Prostate gland (tissue), 2 donors: ENCODE measurements around the gene ZNF215. TPM values are rescaled to one million over a fixed set of nuclear protein-coding genes. Genes with fewer than 3 reads are reported as not detected.

Experiments
- DNase-seq: peaks from one replicate; pipeline ENCODE4 v3.0.0-alpha.2; 2019; ENCODE audit warnings: low spot score
- H3K27ac ChIP-seq, 2 donors: fragments of 200-600 bp; sonication (generic); 2 replicates each; pipeline ENCODE4 v1.5.1; 2017 to 2019
- H3K27me3 ChIP-seq: fragments of 200-600 bp; sonication (generic); replicated peaks from 2 replicates; pipeline ENCODE4 v1.5.1; 2019; ENCODE audit not compliant: insufficient read depth
- H3K36me3 ChIP-seq, 2 donors: fragments of 200-600 bp; sonication (generic); 1 replicate in 1 of 2; 2 replicates in 1 of 2; pipeline versions ENCODE4 v1.5.1 to v1.8.1; 2017 to 2019
- H3K4me1 ChIP-seq: fragments of 200-600 bp; sonication (generic); replicated peaks from 2 replicates; pipeline ENCODE4 v1.5.1; 2019
- H3K4me3 ChIP-seq, 2 donors: fragments of 200-600 bp; sonication (generic); 2 replicates each; pipeline ENCODE4 v1.5.1; 2017 to 2019
- H3K9me3 ChIP-seq: fragments of 200-600 bp; sonication (generic); 2 replicates; pipeline ENCODE4 v1.5.1; 2017
- CTCF ChIP-seq, 4 experiments: fragments of 200-600 bp in 2 of 4; fragments of 450-650 bp in 2 of 4; sonication (generic) in 2 of 4; IDR thresholded peaks; 1 replicate in 3 of 4; 2 replicates in 1 of 4; pipeline ENCODE4 v1.5.1; 2016 to 2019; ENCODE audit warnings: antibody characterized with exemption in 4 of 4, mild to moderate bottlenecking in 2 of 4, moderate library complexity in 2 of 4
- POLR2A ChIP-seq: fragments of 450-650 bp; IDR thresholded peaks from one replicate; pipeline ENCODE4 v1.6.1; 2016; ENCODE audit warnings: antibody characterized with exemption, mild to moderate bottlenecking
- POLR2AphosphoS5 ChIP-seq: sonication (generic); formaldehyde crosslinking; IDR thresholded peaks from one replicate; pipeline ENCODE4 v1.6.1; 2017; ENCODE audit warnings: antibody characterized with exemption
- WGBS: methylation state at CpG from one replicate; pipeline ENCODE4 v1.1.5; 2018; 5-methylcytosine and 5-hydroxymethylcytosine counted together
- intact Hi-C: fragments of 100-400 bp; cut with DNase I; formaldehyde crosslinking; loops from one replicate; pipeline ENCODE4 v1.14.2; 2022
- total RNA-seq, 2 donors: library from RNA; depleted of rRNA; stranded (reverse); fragments of >200 nt; gene quantifications; one replicate each; pipeline ENCODE4 v1.1.0, GENCODE V29; 2016

Gene ZNF215
- total RNA-seq, 2 donors from 2014 or later, result 2.5 to 2.6 TPM

GRCh38 chr11:6988506-6988905, 62.3 kb downstream of the ZNF215 start:
- TF ChIP-seq CTCF (IDR thresholded peaks at IDR 0.05), result no peak
- TF ChIP-seq POLR2A, result no peak
- no peak for TF ChIP-seq POLR2AphosphoS5
- H3K36me3 ChIP-seq, result no peaks in the 10 kb centered on the region
- DNase-seq, result no peak
- H3K4me3 ChIP-seq, result no peak overlapping the region
- intact Hi-C loops, result no loop called here
- H3K27ac ChIP-seq, result no peak overlapping the region
- H3K27me3 ChIP-seq, result no peaks in the 10 kb centered on the region
- H3K9me3 ChIP-seq, result no peaks in the 10 kb centered on the region
- H3K4me1 ChIP-seq, result no peaks in the 10 kb centered on the region

DNA sequence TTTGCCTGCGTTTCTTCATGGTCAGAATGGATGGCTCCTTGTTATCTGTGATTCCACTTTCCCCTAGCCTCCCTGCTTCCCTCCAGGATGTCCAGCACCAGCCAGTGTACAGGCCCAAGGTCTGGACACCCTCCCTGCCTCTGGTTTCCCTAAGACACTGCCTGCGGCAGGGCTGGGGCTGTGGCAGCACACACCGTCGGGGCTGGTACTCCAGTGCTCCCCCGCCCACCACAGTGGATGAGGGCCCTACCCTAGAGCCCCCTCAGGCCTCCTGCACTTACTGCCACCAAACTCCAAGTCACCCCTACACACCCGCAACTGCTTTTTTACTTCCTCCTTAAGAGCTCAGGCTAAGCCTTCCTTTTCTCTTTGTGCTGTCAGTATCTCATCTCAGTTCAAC, 65.0 kb downstream of the ZNF215 start:
- Histone ChIP-seq H3K9me3 (no peaks in the 10 kb centered on the region), H3K27me3 (no peaks in the 10 kb centered on the region), H3K4me3 (no peak overlapping the region), H3K36me3 (no peaks in the 10 kb centered on the region), H3K27ac (peak overlapping the region in 1 of 2 donors; percentile 66), H3K4me1 (no peaks in the 10 kb centered on the region)
- TF ChIP-seq POLR2A, result no peak
- TF ChIP-seq CTCF (IDR thresholded peaks at IDR 0.05), result no peak
- TF ChIP-seq POLR2AphosphoS5, result no peak
- DNase-seq, result no peak
- intact Hi-C loops, result no loop called here
- 74% methylated on average over 6 of the region's 6 CpGs for WGBS

- DNase-seq, result peak; percentile 35
- Histone ChIP-seq H3K9me3 (no peaks in the 10 kb centered on the region), H3K27ac (peak overlapping the region; percentile 57 to 66), H3K4me3 (no peak overlapping the region), H3K4me1 (no peaks in the 10 kb centered on the region), H3K27me3 (no peaks in the 10 kb centered on the region), H3K36me3 (no peaks in the 10 kb centered on the region)
- 52% methylated on average over 2 of the region's 2 CpGs for WGBS
- TF ChIP-seq POLR2A (no peak), CTCF (IDR thresholded peaks at IDR 0.05) (no peak), POLR2AphosphoS5 (peak; percentile 24)
- intact Hi-C loops, result no loop called here
These were observed 65.8 kb downstream of the ZNF215 start for GRCh38 chr11:6992026-6992425.

- WGBS, result 13% methylated on average over 11 of the region's 11 CpGs
- Histone ChIP-seq H3K27ac (peak overlapping the region; percentile 57 to 66), H3K4me1 (no peaks in the 10 kb centered on the region), H3K4me3 (no peak overlapping the region), H3K36me3 (no peaks in the 10 kb centered on the region), H3K9me3 (no peaks in the 10 kb centered on the region), H3K27me3 (no peaks in the 10 kb centered on the region)
- DNase-seq, result peak; percentile 65
- no peak for TF ChIP-seq POLR2A
- TF ChIP-seq CTCF (IDR thresholded peaks at IDR 0.05), result no peak
- peak; percentile 90 for TF ChIP-seq POLR2AphosphoS5
- intact Hi-C loops, result no loop called here
These were observed 66.5 kb downstream of the ZNF215 start for GRCh38 chr11:6992457-6993417.

DNA sequence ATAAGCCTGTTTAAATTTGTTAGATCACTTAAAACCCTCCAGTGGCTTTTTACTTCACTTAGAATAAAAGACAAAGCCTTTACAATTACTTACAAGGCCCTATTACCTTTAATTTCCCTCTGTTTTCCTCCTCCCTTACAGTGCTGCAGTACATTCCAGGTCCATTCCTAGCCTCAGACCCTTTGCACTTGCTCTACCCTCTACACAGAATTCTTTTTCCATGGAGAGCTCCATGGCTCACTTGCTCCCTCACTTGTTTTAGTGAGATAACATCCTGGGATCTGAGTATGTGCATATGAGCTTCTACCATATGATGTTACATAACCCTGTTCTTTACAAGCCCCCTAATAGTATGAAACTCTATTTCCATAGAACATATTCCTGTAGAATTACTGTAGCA, 69.5 kb downstream of the ZNF215 start:
- intact Hi-C loops, result no loop called here
- no peak for DNase-seq
- Histone ChIP-seq H3K27ac (no peak overlapping the region), H3K4me1 (no peaks in the 10 kb centered on the region), H3K9me3 (no peaks in the 10 kb centered on the region), H3K36me3 (no peaks in the 10 kb centered on the region), H3K27me3 (no peaks in the 10 kb centered on the region), H3K4me3 (no peak overlapping the region)
- TF ChIP-seq CTCF (IDR thresholded peaks at IDR 0.05), result no peak
- no peak for TF ChIP-seq POLR2A
- TF ChIP-seq POLR2AphosphoS5, result no peak
